GM13976 (cell line): ENCODE data around the gene KNOP1.

ENCODE experiments used
- DNase-seq: peaks from one replicate; pipeline ENCODE4 v3.0.0; 2012; ENCODE audit warnings: low spot score
- in situ Hi-C: fragments of 300-500 bp; cut with MboI; formaldehyde crosslinking; loops from one replicate; pipeline ENCODE4 v1.12.0; 2022; ENCODE audit warnings: low sequenced_read_pairs, mixed read lengths, inconsistent platforms; ENCODE audit not compliant: unreplicated experiment
- TF ChIP-seq, protein P1 (sequence below): IDR thresholded peaks from 2 replicates; pipeline ENCODE4 v1.5.1; 2012; ENCODE audit warnings: borderline replicate concordance, mild to moderate bottlenecking; ENCODE audit not compliant: insufficient read depth; ENCODE audit errors: extremely low read depth, missing control alignments, control extremely low read depth

Gene KNOP1

DNA sequence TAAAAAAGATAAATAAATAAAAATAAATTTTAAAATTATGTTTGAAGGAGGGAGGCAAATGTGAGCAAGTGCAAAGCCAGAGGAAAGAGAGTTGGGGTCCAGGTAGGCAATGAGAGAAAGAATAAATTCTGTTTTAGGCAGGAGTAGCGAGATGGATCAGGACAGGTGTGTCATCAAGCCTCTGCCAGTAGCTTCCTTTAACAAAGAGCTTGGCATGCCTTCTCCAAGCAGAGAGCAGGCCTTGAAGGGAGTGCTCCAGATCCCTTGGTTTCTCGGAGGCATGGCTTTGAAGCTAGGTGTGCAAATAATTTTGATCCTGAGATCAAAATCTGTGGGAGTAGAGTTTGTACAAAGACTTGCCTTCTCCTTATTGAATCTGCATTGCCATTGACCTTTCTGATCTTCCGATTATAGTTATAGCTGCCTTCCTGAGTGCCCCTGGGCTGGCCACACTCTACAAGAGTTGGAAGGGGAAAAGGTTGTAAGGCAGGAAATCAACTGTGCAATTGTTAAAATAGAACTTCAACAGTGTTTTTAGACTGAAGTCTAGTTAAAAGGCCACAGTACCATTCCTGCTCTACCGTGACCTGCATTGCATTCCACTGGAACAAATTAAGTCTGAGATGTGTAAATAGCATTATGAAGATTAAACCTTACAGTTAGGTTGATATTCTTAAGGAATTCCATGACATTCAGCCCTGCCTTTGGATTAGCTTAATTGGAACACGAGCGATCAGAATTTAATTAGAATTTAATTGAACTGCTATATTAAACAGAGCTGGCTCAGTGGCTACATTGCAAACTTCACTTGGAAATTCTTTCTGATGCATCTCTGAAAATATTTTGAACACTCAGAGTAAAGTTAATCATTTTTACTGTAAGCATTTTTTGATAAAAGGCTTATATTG lies 33.7 kb upstream of the KNOP1 start:
- no peak for DNase-seq
- TF ChIP-seq, protein P1, sequence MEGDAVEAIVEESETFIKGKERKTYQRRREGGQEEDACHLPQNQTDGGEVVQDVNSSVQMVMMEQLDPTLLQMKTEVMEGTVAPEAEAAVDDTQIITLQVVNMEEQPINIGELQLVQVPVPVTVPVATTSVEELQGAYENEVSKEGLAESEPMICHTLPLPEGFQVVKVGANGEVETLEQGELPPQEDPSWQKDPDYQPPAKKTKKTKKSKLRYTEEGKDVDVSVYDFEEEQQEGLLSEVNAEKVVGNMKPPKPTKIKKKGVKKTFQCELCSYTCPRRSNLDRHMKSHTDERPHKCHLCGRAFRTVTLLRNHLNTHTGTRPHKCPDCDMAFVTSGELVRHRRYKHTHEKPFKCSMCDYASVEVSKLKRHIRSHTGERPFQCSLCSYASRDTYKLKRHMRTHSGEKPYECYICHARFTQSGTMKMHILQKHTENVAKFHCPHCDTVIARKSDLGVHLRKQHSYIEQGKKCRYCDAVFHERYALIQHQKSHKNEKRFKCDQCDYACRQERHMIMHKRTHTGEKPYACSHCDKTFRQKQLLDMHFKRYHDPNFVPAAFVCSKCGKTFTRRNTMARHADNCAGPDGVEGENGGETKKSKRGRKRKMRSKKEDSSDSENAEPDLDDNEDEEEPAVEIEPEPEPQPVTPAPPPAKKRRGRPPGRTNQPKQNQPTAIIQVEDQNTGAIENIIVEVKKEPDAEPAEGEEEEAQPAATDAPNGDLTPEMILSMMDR: no peak
- in situ Hi-C loops: no loop called here

DNA sequence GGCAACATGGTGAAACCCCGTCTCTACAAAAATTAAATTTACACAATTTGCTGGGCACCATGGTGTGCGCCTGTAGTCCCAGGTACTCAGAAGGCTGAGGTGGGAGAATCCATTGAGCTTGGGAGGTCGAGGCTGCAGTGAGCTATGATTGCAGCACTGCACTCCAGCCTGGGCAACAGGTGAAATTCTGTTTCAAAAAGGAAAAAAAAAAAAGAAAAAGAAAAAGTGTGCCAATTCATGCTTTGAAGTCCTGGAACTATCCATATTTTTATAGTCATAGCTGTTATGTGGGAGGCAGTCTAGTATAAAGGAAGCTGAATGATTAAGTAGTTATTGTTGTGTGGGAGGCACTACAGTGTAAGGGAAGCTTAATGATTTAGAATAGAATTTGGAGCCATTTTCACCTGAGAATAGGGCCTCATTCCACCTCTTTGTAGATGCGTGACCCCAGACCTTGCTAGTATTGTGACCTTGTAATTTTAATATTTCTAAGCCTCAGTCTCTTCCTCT lies 31.6 kb upstream of the KNOP1 start:
- TF ChIP-seq, protein P1: no peak
- in situ Hi-C loops: no loop called here
- DNase-seq: no peak

DNA sequence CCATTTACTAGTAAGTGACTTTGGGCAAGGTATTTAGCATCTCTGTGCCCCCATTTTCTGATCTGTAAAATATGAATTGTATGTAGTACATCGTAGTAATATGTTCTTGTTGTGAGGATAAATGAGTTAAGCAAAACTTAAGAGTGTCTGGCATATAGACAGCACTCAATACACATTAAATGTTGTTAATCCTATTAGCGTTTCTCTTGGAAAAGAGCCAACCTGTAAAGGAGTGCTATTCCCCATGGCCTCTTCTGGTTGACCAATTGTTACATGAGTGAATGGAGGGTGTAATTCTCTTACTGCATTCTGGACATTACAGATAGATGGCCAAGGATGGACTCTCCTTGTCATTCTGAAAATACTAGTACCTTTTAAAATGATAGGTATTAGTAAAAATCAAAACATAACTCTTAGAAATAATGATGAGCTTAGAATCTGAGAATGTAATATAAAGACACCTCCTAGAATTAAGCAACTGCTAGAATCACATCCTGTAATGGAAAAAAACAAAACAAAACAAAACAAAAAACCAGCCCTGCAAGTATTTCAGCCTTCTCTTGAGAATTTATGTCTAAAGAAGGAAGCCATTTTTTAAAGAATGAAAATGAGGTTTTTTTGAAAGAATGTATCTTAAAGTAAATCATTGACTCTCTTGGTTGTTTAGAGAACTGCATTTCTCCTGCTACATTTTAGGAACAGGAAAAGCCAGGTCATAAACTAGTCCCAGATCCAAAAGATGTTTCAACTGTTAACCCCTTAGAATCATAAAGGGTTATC lies 30.6 kb upstream of the KNOP1 start:
- TF ChIP-seq, protein P1: no peak
- in situ Hi-C loops: no loop called here
- no peak for DNase-seq

DNA sequence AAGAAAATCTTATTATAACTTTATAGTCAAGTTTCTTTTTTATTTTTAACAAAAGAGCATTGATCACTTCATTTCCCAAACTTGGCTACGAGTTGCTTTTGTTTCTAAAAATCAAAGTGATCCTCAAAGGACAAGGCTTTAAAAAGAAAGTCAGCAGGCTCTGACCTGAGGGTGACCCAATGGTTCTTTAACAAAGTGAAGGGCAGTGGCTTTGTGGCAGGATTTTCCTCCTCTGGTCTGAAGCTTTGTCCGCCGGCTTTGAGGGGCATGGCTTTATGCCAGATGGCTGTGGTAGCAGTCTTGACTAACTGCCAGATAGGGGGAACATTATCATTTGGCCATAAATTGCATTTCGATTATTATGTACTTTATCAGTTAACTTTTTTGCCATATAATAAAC lies 28.5 kb upstream of the KNOP1 start:
- in situ Hi-C loops: no loop called here
- DNase-seq: no peak
- TF ChIP-seq, protein P1: no peak

DNA sequence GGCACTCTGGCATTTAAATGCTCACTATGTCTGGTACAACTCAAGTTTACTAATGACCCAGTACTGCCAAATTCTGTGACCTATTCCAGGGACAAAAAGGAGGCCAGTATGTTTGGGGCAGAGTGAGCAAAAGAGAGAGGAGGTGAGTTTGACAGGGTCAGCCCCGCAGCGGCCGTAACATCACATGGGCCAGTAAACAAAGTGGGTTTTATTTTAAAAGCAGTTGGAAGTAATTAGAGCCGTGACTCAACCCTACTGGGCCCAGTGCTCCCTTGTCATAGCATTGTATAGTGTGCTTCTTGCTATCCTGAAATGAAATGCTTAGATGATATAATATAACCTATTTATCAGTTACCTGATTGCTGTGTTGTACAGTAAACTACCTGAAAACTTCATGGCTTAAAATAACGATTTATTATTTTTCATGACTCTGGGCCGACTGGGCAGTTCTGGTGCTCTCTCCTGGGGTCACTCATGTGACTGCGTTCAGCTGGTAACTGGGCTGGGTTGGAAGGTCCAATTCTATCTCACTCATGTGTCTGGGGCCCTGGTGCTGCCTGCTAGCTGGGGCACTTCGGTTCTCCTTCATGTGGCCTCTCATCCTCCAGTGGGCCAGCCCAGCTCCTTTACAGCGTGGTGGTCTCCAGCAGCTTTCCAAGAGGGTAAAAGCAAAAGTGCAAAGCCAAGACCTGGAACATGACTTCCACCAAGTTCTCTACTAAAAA lies 27.4 kb upstream of the KNOP1 start:
- no peak for DNase-seq
- in situ Hi-C loops: no loop called here
- TF ChIP-seq, protein P1: no peak

DNA sequence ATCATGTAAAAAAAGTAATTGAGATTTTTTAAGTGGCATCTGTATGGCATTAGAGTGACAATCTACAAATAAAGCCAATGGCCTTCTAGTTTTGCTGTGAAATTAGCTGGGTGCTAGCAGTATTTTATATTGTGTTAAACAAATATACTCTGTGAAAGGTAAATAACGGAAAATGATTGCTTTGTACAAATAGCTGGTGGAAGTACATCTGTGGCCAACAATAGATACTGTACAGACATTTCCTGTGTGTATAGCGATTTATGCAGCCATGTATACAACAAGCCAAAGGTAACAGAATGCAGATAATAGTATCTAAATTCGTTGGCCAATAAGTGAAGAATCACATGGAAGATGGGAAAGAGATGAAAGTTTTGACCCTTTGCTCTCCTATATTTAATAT lies 26.6 kb upstream of the KNOP1 start:
- TF ChIP-seq, protein P1: no peak
- in situ Hi-C loops: no loop called here

More for the DNA sequence above, 26.6 kb upstream of the KNOP1 start:
- DNase-seq: no peak
